M059J (cell line): ENCODE data around the gene TRIM40. TPM values are rescaled to one million over a fixed set of nuclear protein-coding genes. Genes with fewer than 3 reads are reported as not detected.
"Not testable (repeated sequence)": the region's sequence is repeated elsewhere in the genome, so short reads cannot be mapped to it uniquely, and the experiment has no call there.

ENCODE experiments used
- DNase-seq: peaks from one replicate; pipeline ENCODE4 v3.0.0-alpha.2; 2012; ENCODE audit warnings: low read depth
- total RNA-seq: library from RNA; depleted of rRNA; stranded (reverse); fragments of >200 nt; shearing (Covaris generic); gene quantifications from 2 replicates; pipeline ENCODE4 v1.2.3, GENCODE V29; 2014

TRIM40 gene
- total RNA-seq, 1 experiment from 2014 or later: not detected

DNA sequence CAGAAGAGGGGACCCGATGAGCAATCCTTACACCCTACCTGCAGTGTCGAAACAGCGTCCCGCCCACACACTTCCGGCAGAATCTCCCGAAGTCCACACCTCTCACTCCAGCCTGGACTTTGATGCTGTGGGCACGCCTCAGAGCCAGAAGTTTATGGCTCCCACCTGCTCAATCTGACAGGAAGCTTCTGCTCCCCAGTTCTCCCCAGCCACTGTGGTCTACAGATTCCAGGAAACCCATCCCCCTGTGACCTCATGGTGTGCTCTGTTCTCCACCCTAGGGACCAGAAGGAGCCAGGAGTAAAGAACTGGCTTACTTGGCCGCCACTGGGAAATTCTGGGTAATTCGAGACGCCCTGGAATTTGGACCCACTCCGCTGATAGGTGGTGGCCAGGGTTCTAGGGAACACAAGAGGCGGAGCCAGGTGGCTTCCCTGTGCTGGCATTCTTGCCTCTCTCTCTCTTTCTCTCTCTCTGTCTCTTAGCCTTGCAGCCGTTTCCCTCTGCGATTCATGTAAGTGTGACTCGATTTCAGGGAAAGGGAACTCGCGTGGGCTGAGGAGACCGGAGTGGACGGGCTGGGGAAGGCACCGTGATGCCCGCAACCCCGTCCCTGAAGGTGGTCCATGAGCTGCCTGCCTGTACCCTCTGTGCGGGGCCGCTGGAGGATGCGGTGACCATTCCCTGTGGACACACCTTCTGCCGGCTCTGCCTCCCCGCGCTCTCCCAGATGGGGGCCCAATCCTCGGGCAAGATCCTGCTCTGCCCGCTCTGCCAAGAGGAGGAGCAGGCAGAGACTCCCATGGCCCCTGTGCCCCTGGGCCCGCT lies 27.4 kb downstream of the TRIM40 start, which contains the start of gene TRIM15:
TSS of gene TRIM15 (plus strand) at position 457 of the 828 bp plus-strand sequence. CDS start at position 596, 139 bp downstream.
- DNase-seq: no peak

DNA sequence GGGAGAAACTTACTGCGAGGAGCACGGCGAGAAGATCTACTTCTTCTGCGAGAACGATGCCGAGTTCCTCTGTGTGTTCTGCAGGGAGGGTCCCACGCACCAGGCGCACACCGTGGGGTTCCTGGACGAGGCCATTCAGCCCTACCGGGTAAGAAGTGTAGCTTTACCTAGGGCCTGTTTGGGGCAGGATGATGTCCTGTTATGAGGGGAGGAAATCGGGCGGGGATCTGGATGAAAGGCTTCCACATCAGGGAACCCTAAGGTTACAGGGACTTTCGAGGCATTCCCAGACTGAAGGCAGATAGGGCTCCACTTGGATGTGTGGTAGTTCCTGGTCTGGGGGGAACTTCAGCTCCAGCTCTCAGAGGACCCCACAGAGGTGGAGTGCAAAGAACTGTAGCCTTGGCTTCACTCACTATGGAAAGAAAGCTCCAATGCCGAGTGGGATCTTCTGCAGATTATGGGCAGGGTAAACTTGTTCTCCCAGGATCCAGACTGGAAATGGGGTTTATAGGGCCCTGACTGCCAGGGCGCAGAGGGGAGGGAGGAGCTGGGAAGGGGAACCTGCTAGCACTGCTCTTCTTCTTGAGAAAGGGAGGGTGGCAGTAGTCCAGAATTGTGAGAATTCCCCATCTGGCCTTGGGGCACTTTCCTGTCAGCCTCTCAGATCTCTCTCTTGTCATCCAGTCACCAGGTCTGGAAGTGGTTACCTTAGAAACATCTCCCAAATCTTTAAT lies 28.1 kb downstream of the TRIM40 start:
- peak; percentile 25 for DNase-seq

- DNase-seq: no peak
Measured at GRCh38 chr6:30164714-30165113, 28.8 kb downstream of the TRIM40 start.

GRCh38 chr6:30165238-30165637 lies 29.3 kb downstream of the TRIM40 start:
- DNase-seq: not testable (repeated sequence)

DNA sequence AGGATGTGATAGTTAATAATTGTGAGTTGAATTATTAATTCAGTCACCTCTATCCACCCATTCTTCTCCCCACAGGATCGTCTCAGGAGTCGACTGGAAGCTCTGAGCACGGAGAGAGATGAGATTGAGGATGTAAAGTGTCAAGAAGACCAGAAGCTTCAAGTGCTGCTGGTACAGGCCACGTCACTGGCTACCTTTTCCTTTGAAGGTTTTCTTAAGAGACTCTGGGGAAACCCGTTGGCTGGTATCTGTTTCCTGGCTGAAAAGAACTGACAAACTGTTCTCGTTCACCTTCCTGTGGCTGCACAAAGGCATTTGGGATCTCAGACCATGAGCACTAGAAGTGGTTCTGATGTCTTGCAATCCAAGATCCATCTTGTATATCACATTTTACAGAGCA lies 31.2 kb downstream of the TRIM40 start:
- DNase-seq: no peak

- DNase-seq: no peak
Measured at GRCh38 chr6:30168741-30169140, 32.8 kb downstream of the TRIM40 start.

DNA sequence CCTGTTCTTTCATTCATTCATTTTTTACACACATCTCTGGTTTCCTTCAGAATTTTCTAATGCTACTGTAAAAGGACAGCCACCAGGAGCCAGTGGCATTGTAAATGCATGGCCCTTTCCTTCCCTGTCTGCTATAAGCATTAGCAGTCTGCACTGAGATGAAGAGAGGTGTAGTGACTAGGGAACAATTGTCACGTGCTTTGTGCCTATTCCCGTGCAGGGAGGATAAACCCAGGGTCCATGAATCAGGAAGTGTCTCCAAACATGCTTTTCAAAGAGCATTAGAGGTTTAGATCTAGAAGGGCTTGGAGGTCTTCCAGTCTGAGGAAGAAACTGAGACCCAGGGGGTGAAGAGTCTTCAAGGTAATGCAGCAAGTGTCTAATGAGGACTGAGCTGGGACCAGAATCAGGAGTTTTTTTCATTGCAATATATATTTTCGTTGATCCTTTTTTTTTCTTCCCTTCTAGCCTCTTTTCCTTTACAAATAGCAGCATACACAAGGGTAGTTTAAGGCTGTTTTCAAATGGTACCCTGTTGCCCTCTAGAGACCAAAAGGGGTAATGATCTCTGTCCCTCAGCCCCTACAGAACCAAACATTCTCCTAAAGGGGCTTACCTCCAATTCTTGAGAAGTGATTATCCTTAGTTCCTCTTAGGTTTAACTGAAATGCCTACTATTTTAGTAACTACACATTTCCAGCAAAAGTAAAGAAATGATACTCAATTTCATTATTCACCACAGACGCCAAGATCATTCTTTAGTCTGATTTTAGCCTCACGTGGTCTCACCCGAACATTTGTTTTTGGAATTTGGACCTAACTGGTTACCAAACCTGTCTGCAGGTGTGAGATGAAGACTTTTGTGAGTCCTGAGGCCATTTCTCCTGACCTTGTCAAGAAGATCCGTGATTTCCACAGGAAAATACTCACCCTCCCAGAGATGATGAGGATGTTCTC lies 34.0 kb downstream of the TRIM40 start:
- peak; percentile 70 for DNase-seq

GRCh38 chr6:30171677-30172471 lies 35.9 kb downstream of the TRIM40 start:
- DNase-seq: no peak

DNA sequence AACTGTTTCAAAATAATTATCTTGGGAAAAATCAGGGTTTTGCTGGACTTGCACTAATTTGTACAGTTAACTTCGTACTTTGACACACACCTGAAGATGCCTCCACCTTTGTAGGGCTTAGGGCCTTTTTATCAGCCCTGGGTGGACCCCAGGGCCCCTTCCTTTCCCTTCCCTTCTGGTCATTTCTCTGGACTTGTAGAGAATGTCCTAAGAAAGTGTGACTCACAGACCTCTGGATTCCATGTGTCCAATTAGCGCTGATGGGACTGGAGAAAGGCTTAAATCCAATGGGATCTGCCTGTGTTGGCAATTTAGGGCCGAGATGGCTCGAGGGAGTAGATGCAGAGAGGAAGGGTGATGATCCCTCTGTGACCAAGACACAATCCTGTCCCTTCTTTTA lies 36.7 kb downstream of the TRIM40 start:
- no peak for DNase-seq

DNA sequence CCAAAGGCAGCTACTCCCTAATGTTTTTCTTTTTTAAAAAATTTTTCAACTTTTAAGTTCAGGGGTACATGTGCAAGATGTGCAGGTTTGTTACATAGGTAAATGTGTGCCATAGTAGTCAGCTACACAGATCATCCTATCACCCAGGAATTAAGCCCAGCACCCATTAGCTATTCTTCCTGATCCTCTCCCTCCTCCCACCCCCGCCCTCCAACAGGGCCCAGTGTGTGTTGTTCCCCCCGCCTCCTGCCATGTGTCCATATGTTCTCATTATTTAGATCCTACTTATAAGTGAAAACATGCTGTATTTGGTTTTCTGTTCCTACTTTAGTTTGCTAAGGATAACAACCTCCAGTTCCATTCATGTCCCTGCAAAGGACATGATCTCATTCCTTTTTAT lies 39.8 kb downstream of the TRIM40 start:
- DNase-seq: no peak

DNA sequence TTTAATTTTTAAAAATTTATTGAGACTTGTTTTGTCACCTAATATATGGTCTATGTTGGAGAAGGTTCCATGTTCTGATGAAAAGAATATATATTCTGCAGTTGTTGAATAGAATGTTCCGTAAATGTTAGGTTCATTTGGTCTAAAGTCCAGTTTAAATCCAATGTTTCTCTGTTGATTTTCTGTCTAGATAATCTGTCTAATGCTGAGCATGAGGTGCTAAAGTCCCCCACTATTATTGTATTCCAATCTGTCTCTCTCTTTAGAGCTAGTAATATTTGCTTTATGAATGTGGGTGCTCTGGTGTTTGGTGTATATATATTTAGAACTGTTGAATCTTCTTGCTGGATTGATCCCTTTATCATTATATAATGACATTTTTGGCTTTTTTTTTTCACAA lies 42.9 kb downstream of the TRIM40 start:
- no peak for DNase-seq

- DNase-seq: no peak
Measured at GRCh38 chr6:30180145-30180544, 44.2 kb downstream of the TRIM40 start.

GRCh38 chr6:30184417-30185031 lies 48.6 kb downstream of the TRIM40 start:
- DNase-seq: no peak

DNA sequence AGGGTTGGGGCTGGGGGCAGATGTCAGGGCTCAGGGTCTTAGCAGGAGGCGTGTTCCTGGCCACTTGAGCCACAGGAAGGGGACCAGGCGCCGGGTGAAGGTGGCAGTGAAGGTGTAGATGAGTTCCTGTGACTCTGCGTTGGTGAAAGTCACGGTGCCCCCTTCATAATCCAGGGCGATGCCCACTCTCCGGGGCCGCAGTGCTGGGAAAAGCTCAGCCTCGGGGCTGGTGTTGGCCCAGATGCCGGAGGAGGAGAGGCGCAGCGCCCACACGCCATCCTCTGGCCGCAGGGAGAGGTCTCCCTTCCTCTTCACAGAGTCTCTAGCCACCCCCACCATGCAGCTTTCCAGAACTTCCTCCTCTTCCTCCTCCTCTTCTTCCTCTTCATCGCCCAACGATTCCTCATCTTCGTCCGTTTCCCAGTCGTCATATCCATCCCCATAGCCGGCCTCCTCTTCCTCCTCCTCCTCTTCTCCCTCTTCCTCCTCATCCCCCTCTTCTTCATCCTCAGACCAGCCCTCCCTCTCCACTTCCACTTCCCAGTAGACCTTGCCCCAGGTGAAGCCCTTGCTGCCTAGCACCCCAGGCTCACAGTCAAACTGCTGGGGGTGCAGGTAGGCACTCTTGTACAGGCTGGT lies 50.0 kb downstream of the TRIM40 start:
- DNase-seq: no peak

DNA sequence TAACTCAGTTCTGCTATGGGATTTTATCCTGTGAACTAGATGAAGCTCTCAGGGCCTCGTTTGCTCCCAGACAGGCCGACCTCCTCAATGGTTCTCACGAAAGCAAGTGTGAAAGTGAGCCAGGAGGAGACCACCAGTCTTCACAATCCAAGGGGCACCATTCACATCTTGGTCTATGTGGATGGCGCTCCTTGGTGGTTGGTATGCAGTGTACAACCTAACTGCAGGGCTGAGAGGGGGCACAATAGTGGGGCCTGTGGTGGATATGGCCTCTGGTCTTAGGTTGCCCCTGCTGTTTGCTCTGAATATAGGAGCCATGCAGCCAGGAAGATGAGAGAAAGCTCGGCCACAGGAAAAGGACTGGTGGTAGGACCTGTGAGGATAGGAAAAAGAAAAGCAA lies 52.6 kb downstream of the TRIM40 start:
- no peak for DNase-seq

DNA sequence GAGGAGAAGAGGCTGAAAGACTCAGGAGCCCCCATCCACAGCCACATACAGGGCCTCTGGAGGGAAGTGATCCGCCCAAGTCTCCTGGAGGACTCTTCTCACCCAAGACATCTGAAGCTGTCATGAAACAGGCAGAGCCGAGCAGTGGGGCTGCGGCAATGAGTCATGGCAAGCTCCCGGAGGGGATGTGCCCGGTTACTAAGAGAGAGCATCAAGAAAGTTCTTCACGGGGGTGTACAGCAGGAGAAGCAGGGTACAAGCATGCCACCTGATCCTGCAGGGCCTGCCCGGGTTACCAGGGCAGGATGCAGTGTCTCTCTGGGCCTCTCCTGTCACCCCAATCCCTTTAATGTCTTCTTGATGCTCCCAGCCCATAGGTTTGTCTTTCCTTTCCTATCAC lies 56.1 kb downstream of the TRIM40 start:
- DNase-seq: no peak

- DNase-seq: no peak
Measured at GRCh38 chr6:30194797-30195690, 59.1 kb downstream of the TRIM40 start.

DNA sequence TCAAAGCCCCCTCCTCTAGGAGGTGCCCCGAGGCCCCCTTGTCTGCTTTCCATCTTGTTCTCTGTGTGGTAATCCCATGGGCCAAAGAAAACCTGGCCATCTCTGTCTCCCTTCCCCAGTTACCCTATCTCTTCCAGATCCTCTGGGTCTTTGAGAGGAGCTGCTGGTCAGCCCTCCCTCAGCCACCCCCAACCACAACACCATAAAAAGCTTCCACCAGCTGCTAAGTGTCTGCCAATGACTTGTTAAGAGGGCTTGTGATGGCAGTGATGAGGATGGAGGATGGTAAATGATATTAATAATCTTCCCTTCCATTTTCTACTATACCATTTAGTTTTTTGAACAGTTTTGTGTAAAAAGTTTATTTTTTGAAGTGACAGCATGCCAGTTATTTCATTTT lies 60.0 kb downstream of the TRIM40 start:
- no peak for DNase-seq

DNA sequence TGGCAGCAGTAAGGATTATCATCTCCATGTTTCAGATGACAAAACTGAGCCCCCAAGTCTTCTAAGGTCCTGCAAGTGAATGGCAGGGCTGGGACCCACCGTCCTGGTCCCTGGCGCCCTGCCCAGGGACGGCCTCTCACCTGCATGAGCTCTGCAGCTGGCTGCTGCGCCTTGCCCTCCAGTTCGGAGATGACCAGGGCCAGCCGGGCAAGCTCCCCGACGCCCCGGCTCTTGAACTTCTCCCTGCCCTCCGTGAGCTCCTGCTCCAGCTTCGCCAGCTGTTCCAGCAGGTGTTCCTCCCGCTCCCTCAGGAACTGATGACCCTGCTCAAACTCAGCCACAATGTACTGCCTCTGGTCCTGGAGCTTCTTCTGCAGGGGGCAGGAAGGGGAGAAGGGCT lies 60.4 kb downstream of the TRIM40 start:
- DNase-seq: no peak
